Measurements from ENCODE around the gene NEK7. TPM values are rescaled to one million over a fixed set of nuclear protein-coding genes. Genes with fewer than 3 reads are reported as not detected.

NEK7 gene
- total RNA-seq, 6 experiments from 2014 or later, result 20.6 to 32.3 (median 21.5) TPM

- Histone ChIP-seq H3K27me3 (no peaks in the 10 kb centered on the region), H3K27ac (no peak overlapping the region), H3K9me3 (no peaks in the 10 kb centered on the region), H3K36me3 (no peaks in the 10 kb centered on the region), H3K4me1 (no peaks in the 10 kb centered on the region), H3K4me3 (no peak overlapping the region)
- no peak for TF ChIP-seq POLR2A (IDR thresholded peaks at IDR 0.05)
- TF ChIP-seq CTCF (IDR thresholded peaks at IDR 0.05), result no peak
- ATAC-seq (no peak), DNase-seq (no peak)
- intact Hi-C loops (cut with DNase I), result no loop called here
These were observed 105.1 kb downstream of the NEK7 start for GRCh38 chr1:198261886-198262285.

- 90% methylated on average over 5 of the region's 5 CpGs for WGBS (ENCODE audit: insufficient coverage, low coverage, low lambda C conversion rate, missing lambda C conversion rate)
- H3K4me1 ChIP-seq, result no peaks in the 10 kb centered on the region
- no peak for DNase-seq
These were observed 106.4 kb downstream of the NEK7 start for GRCh38 chr1:198263186-198263585.

GRCh38 chr1:198264282-198264681, 107.5 kb downstream of the NEK7 start:
- H3K36me3 ChIP-seq, result no peaks in the 10 kb centered on the region
- H3K4me3 ChIP-seq, result no peak overlapping the region
- no peaks in the 10 kb centered on the region for H3K9me3 ChIP-seq
- no peak for DNase-seq
- no peak for ATAC-seq
- H3K4me1 ChIP-seq, result no peaks in the 10 kb centered on the region
- no peak for TF ChIP-seq CTCF (IDR thresholded peaks at IDR 0.05)
- no peak for TF ChIP-seq POLR2A (IDR thresholded peaks at IDR 0.05)
- H3K27me3 ChIP-seq, result no peaks in the 10 kb centered on the region
- H3K27ac ChIP-seq, result no peak overlapping the region
- intact Hi-C loops (cut with DNase I), result no loop called here

More at GRCh38 chr1:198263186-198263585, 106.4 kb downstream of the NEK7 start:
- no peak for ATAC-seq
- TF ChIP-seq CTCF (IDR thresholded peaks at IDR 0.05) (no peak), POLR2A (IDR thresholded peaks at IDR 0.05) (no peak)
- no peak overlapping the region for H3K27ac ChIP-seq
- intact Hi-C loops (cut with DNase I), result no loop called here
- no peaks in the 10 kb centered on the region for H3K27me3 ChIP-seq
- no peaks in the 10 kb centered on the region for H3K9me3 ChIP-seq
- H3K4me3 ChIP-seq, result no peak overlapping the region
- H3K36me3 ChIP-seq, result no peaks in the 10 kb centered on the region

DNA sequence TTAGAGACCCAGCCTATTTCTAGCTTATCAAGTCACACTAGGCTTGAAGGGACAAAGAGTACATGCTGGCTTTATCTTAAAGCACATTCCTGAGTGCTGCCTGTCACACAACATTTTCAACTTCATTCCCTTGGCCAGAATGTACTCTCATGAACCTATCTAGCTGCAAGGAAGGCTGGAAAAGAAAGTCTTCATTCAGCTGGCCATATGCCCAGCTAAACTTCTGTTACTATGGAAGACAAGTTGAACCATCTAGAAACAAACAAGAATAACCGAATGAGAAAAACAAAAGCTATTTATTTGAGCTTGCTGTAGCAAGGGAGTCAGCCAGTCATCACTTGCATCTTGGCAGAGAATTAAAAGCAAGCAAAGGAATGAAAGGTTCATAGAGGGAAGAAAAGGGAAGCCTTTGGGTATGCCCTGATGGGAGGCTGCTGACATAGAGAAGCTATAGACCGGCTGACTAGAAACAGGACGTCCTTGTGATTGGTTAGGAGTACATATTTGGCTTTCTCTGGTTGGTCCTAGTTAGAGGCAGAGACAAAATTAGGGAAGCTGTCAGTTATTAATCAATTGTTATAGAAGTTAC, 108.4 kb downstream of the NEK7 start:
- H3K27me3 ChIP-seq, result no peaks in the 10 kb centered on the region
- H3K4me1 ChIP-seq, result peaks cover 0 to 5% (median 0%) of the 10 kb centered on the region in 4 donors
- intact Hi-C loops (cut with DNase I), result no loop called here
- H3K9me3 ChIP-seq, result no peaks in the 10 kb centered on the region
- H3K4me3 ChIP-seq, result no peak overlapping the region
- WGBS (ENCODE audit: insufficient coverage, low coverage, low lambda C conversion rate, missing lambda C conversion rate), result 85% methylated on average over 3 of the region's 3 CpGs
- DNase-seq (no peak), ATAC-seq (no peak)
- no peaks in the 10 kb centered on the region for H3K36me3 ChIP-seq
- H3K27ac ChIP-seq, result no peak overlapping the region
- no peak for TF ChIP-seq CTCF (IDR thresholded peaks at IDR 0.05)
- TF ChIP-seq POLR2A (IDR thresholded peaks at IDR 0.05), result no peak

GRCh38 chr1:198267056-198267455, 110.3 kb downstream of the NEK7 start:
- no peak for DNase-seq
- intact Hi-C loops (cut with DNase I), result no loop called here

More at GRCh38 chr1:198267056-198267455, 110.3 kb downstream of the NEK7 start:
- ATAC-seq, result no peak
- peaks cover 0 to 5% (median 0%) of the 10 kb centered on the region in 4 donors for H3K4me1 ChIP-seq
- TF ChIP-seq CTCF (IDR thresholded peaks at IDR 0.05) (no peak), POLR2A (IDR thresholded peaks at IDR 0.05) (no peak)
- no peaks in the 10 kb centered on the region for H3K36me3 ChIP-seq
- H3K27me3 ChIP-seq, result no peaks in the 10 kb centered on the region
- no peak overlapping the region for H3K4me3 ChIP-seq
- H3K9me3 ChIP-seq, result no peaks in the 10 kb centered on the region
- H3K27ac ChIP-seq, result no peak overlapping the region

Data from right lobe of liver (tissue), 6 donors.